Naive thymus-derived CD8-positive, alpha-beta T cell (primary cell): Measurements from ENCODE around the gene NOTO. TPM values are rescaled to one million over a fixed set of nuclear protein-coding genes. Genes with fewer than 3 reads are reported as not detected.

Experiments
- ATAC-seq, 2 donors: fragments of 150-1000 bp; cut with Tn5 transposase in 1 of 2; sonication (Bioruptor Pico), chemical (Tn5 transposase) in 1 of 2; 1 replicate in 1 of 2; 2 replicates in 1 of 2; pipeline ENCODE4 v1.10.0; 2021; ENCODE audit warnings: mild to moderate bottlenecking in 2 of 2, moderate library complexity in 2 of 2
- POLR2A ChIA-PET: fragments of 350-600 bp; sonication (Branson Sonifier 250); formaldehyde crosslinking; loops from one replicate; lab custom pipeline; 2021; ENCODE audit warnings: antibody characterized with exemption; lab: Charles Lee
- DNase-seq, 10 donors: peaks; one replicate each; pipeline versions ENCODE4 v3.0.0 to v3.0.0-alpha.2; 2020 to 2022
- H3K27ac Mint-ChIP-seq, 10 donors: one replicate each; pipeline ENCODE4 v1.8.0; 2020 to 2022; ENCODE audit warnings: mild to moderate bottlenecking in 10 of 10, mixed read lengths in 10 of 10, moderate library complexity in 4 of 10, inconsistent platforms in 1 of 10
- H3K27me3 Mint-ChIP-seq, 5 donors: one replicate each; pipeline ENCODE4 v1.8.0; 2021 to 2022; ENCODE audit warnings: mixed read lengths in 5 of 5
- H3K36me3 Mint-ChIP-seq, 3 donors: one replicate each; pipeline ENCODE4 v1.8.0; 2020 to 2022; ENCODE audit warnings: mixed read lengths in 3 of 3, mild to moderate bottlenecking in 2 of 3, inconsistent platforms in 1 of 3
- H3K4me1 Mint-ChIP-seq, 4 donors: one replicate each; pipeline ENCODE4 v1.8.0; 2021 to 2022; ENCODE audit warnings: mixed read lengths in 4 of 4
- H3K4me3 Mint-ChIP-seq, 10 donors: one replicate each; pipeline ENCODE4 v1.8.0; 2020 to 2022; ENCODE audit warnings: mild to moderate bottlenecking in 10 of 10, mixed read lengths in 10 of 10, moderate library complexity in 6 of 10, inconsistent platforms in 1 of 10
- H3K9me3 Mint-ChIP-seq, 9 donors: one replicate each; pipeline ENCODE4 v1.8.0; 2020 to 2022; ENCODE audit warnings: mixed read lengths in 9 of 9, mild to moderate bottlenecking in 3 of 9, inconsistent platforms in 1 of 9, moderate library complexity in 1 of 9
- polyA plus RNA-seq, 3 donors: library from polyadenylated mRNA; unstranded; fragments of 300-500 nt; fragmentation: Illumina TruSeq; gene quantifications; one replicate each; pipeline ENCODE4 v1.2.3, GENCODE V29; 2021
- total RNA-seq, 8 experiments: library from RNA in 2 of 8; stranded (reverse) in 2 of 8; gene quantifications; one replicate each; pipeline ENCODE4 v1.2.3 and lab custom pipeline; 2021 to 2026

Gene NOTO
- total and polyA plus RNA-seq, 5 experiments from 2014 or later, result not detected

DNA sequence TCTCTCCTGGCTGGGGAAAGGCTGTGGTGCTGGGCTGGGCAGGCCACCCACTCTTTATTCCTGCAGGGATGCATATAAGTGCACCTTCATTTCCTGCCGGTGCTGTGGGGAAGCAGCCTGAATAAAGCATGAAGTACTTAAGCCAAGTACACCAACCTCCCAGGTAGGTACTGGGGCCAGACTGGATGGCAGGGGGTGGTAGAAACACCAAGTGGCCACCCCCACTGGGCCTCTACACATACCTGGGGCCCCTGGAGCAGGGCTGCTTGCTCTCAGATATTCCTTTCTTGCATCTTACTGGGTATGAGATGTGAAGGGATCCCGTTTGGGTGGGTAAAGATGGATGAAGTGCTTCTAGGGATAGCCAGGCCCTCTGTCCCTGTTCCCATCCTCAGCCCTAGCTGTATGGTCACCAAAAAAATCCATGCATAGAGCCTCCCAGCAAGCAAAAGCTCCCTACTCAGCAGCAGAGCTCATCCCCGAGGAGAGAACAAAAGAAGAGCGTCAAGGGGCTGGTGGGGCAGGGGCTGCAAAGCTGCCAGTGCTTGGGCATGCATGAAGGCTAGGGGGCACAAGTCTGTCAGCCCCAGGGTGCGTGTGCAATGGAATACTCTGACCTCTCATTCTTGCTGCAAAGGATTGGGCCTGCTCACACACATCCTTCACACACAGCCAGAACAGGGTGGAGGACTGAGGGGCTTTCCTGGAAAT is 53.7 kb downstream of the NOTO start:
- Mint-ChIP-seq H3K27me3 (no peaks in the 10 kb centered on the region), H3K4me1 (peaks cover 7 to 13% (median 9%) of the 10 kb centered on the region in 4 donors), H3K27ac (peak overlapping the region in 9 of 10 donors; percentile 27 to 90 (median 47)), H3K36me3 (peaks cover 0 to 47% (median under 1%) of the 10 kb centered on the region in 3 donors), H3K4me3 (no peak overlapping the region), H3K9me3 (no peaks in the 10 kb centered on the region)
- DNase-seq (no peak), ATAC-seq (peak in 1 of 2 donors; percentile 10)
- POLR2A ChIA-PET, result interaction anchor here (1.4 kb wide), 1 partner anchor 34 kb away, joined by 4 read pairs; no protein-coding TSS in a partner anchor

DNA sequence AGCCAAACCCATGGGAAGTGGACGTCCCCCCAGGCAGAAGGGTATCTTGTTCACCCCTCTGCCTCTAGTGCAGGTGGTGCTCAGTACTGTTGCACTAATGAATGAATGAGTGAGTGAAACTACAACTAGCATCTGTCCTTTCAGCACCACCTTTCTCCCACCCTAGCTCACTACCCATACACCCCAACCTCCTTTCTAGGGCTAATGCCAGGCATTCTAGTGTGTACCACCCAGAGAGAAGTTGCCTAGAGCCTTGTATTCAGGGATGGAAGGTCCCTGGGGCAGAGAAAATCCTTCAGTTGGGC is 54.2 kb downstream of the NOTO start:
- Mint-ChIP-seq H3K27me3 (no peaks in the 10 kb centered on the region), H3K9me3 (no peaks in the 10 kb centered on the region), H3K4me1 (peaks cover 7 to 13% (median 9%) of the 10 kb centered on the region in 4 donors), H3K36me3 (peaks cover 0 to 47% (median 0%) of the 10 kb centered on the region in 3 donors), H3K4me3 (no peak overlapping the region), H3K27ac (peak overlapping the region in 9 of 10 donors; percentile 7 to 87 (median 47))
- DNase-seq (no peak), ATAC-seq (peak in 1 of 2 donors; percentile 20)
- POLR2A ChIA-PET, result interaction anchor here (1.4 kb wide), 1 partner anchor 34 kb away, joined by 4 read pairs; no protein-coding TSS in a partner anchor

GRCh38 chr2:73257021-73257420 is 54.6 kb downstream of the NOTO start:
- peaks cover 7 to 13% (median 9%) of the 10 kb centered on the region in 4 donors for H3K4me1 Mint-ChIP-seq
- POLR2A ChIA-PET, result interaction anchor here (1.4 to 1.5 kb wide), 2 partner anchors 24 to 34 kb away, joined by 3 to 4 read pairs; partner anchors contain the start of gene PRADC1
- H3K4me3 Mint-ChIP-seq, result no peak overlapping the region
- no peaks in the 10 kb centered on the region for H3K27me3 Mint-ChIP-seq
- DNase-seq (no peak), ATAC-seq (no peak)
- peaks cover 0 to 45% (median 0%) of the 10 kb centered on the region in 3 donors for H3K36me3 Mint-ChIP-seq
- peak overlapping the region in 8 of 10 donors; percentile 6 to 87 (median 42) for H3K27ac Mint-ChIP-seq
- H3K9me3 Mint-ChIP-seq, result no peaks in the 10 kb centered on the region

GRCh38 chr2:73257425-73258125 is 55.2 kb downstream of the NOTO start:
- POLR2A ChIA-PET, result interaction anchor here (1.4 to 1.5 kb wide), 2 partner anchors 24 to 33 kb away, joined by 3 to 4 read pairs; partner anchors contain the start of gene PRADC1
- ATAC-seq (no peak), DNase-seq (peak in 3 of 10 donors; percentile 17 to 72 (median 18))
- peak overlapping the region in 5 of 10 donors; percentile 32 to 87 (median 43) for H3K27ac Mint-ChIP-seq
- no peaks in the 10 kb centered on the region for H3K27me3 Mint-ChIP-seq
- peaks cover 7 to 13% (median 9%) of the 10 kb centered on the region in 4 donors for H3K4me1 Mint-ChIP-seq
- H3K4me3 Mint-ChIP-seq, result no peak overlapping the region
- no peaks in the 10 kb centered on the region for H3K9me3 Mint-ChIP-seq
- H3K36me3 Mint-ChIP-seq, result peaks cover 0 to 39% (median 0%) of the 10 kb centered on the region in 3 donors

GRCh38 chr2:73258186-73258912 is 56.0 kb downstream of the NOTO start:
- ATAC-seq, result no peak
- Mint-ChIP-seq H3K9me3 (no peaks in the 10 kb centered on the region), H3K4me3 (no peak overlapping the region), H3K27ac (peak overlapping the region in 2 of 10 donors; percentile 32 to 87), H3K27me3 (no peaks in the 10 kb centered on the region), H3K36me3 (peaks cover 0 to 36% (median 0%) of the 10 kb centered on the region in 3 donors), H3K4me1 (peaks cover 7 to 13% (median 8%) of the 10 kb centered on the region in 4 donors)
- POLR2A ChIA-PET, result interaction anchor here (1.5 kb wide), 1 partner anchor 25 kb away, joined by 3 read pairs; the partner anchor contains the start of gene PRADC1
- DNase-seq, result no peak

- POLR2A ChIA-PET, result no interaction called here
- Mint-ChIP-seq H3K4me1 (peaks cover 7 to 13% (median 8%) of the 10 kb centered on the region in 4 donors), H3K36me3 (peaks cover 0 to 34% (median 2%) of the 10 kb centered on the region in 3 donors), H3K4me3 (no peak overlapping the region), H3K27ac (peak overlapping the region in 2 of 10 donors; percentile 75 to 76), H3K9me3 (no peaks in the 10 kb centered on the region), H3K27me3 (no peaks in the 10 kb centered on the region)
- DNase-seq (no peak), ATAC-seq (no peak)
Observed at GRCh38 chr2:73258913-73259215, 56.5 kb downstream of the NOTO start.

- Mint-ChIP-seq H3K4me1 (peaks cover 7 to 13% (median 8%) of the 10 kb centered on the region in 4 donors), H3K36me3 (peaks cover 0 to 32% (median 2%) of the 10 kb centered on the region in 3 donors), H3K27ac (peak overlapping the region in 3 of 10 donors; percentile 75 to 80 (median 76)), H3K27me3 (no peaks in the 10 kb centered on the region), H3K9me3 (no peaks in the 10 kb centered on the region), H3K4me3 (no peak overlapping the region)
- ATAC-seq, result no peak
- POLR2A ChIA-PET, result no interaction called here
- DNase-seq, result no peak
Observed at GRCh38 chr2:73259276-73259675, 56.9 kb downstream of the NOTO start.

GRCh38 chr2:73259704-73260337 is 57.4 kb downstream of the NOTO start:
- Mint-ChIP-seq H3K36me3 (peaks cover 0 to 29% (median 2%) of the 10 kb centered on the region in 3 donors), H3K27ac (peak overlapping the region in 3 of 10 donors; percentile 75 to 80 (median 76)), H3K27me3 (no peaks in the 10 kb centered on the region), H3K4me1 (peaks cover 7 to 13% (median 8%) of the 10 kb centered on the region in 4 donors), H3K9me3 (no peaks in the 10 kb centered on the region), H3K4me3 (no peak overlapping the region)
- POLR2A ChIA-PET, result no interaction called here
- no peak for DNase-seq
- ATAC-seq, result no peak

DNA sequence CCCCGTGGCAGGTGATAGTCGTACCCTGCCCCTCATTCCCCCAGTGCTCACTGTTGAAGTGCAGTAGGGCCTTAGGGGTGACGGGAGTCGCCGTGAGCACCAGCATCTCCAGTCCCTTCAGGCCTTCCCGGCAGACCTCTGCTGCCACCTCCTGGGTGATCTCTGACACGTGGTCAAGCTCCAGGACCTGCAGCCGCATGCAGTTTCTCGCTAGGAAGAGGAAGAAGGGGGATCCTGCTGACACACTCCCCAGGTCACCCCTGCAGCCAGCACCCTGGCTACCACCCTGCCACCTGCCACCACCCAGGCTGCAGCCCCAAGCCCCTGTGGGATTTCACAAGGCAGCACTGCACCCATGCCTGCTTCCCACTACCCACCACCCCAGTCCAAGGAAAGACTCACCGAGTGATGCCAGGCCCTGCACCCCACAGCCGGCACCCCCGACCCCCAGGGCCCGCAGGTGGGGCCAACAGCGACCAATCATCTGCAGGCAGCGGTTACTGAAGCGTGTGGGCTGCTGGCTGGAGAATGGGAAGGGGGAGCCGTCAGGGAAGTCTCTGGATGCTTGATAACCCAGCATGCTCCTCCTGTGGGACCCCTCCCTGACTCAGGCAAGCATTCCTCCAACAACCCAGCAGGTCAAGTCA is 58.1 kb downstream of the NOTO start:
- no peak overlapping the region for H3K27ac Mint-ChIP-seq
- POLR2A ChIA-PET, result no interaction called here
- DNase-seq, result no peak

More for the DNA sequence above, 58.1 kb downstream of the NOTO start:
- peaks cover 7 to 13% (median 8%) of the 10 kb centered on the region in 4 donors for H3K4me1 Mint-ChIP-seq
- no peaks in the 10 kb centered on the region for H3K9me3 Mint-ChIP-seq
- ATAC-seq, result no peak
- no peaks in the 10 kb centered on the region for H3K27me3 Mint-ChIP-seq
- H3K4me3 Mint-ChIP-seq, result no peak overlapping the region
- H3K36me3 Mint-ChIP-seq, result peaks cover 0 to 29% (median 2%) of the 10 kb centered on the region in 3 donors
